Neural crest cell (in vitro differentiated cells): Measurements from ENCODE around the gene PLXNC1. TPM values are rescaled to one million over a fixed set of nuclear protein-coding genes. Genes with fewer than 3 reads are reported as not detected.

Experiments
- DNase-seq: peaks from one replicate; pipeline ENCODE4 v3.0.0; 2021; ENCODE audit warnings: low read depth, mixed read lengths, low spot score
- H3K27ac Mint-ChIP-seq: one replicate; pipeline ENCODE4 v1.8.0; 2021; ENCODE audit warnings: mild to moderate bottlenecking, mixed read lengths; ENCODE audit not compliant: unreplicated experiment
- H3K27me3 Mint-ChIP-seq: 2 replicates; pipeline ENCODE4 v1.8.0; 2021; ENCODE audit warnings: low read depth, mild to moderate bottlenecking, mixed read lengths
- H3K36me3 Mint-ChIP-seq: 2 replicates; pipeline ENCODE4 v1.8.0; 2021; ENCODE audit warnings: low read depth, mild to moderate bottlenecking, mixed read lengths
- H3K4me1 Mint-ChIP-seq: 2 replicates; pipeline ENCODE4 v1.8.0; 2021; ENCODE audit warnings: mixed read lengths
- H3K4me3 Mint-ChIP-seq: one replicate; pipeline ENCODE4 v1.8.0; 2021; ENCODE audit warnings: mild to moderate bottlenecking, mixed read lengths
- H3K9me3 Mint-ChIP-seq: 2 replicates; pipeline ENCODE4 v1.8.0; 2021; ENCODE audit warnings: mixed read lengths
- CTCF ChIP-seq: fragments of 200-600 bp; sonication (generic); conservative IDR thresholded peaks from 2 replicates; pipeline ENCODE4 v1.5.0; 2021; ENCODE audit warnings: antibody characterized with exemption, mild to moderate bottlenecking
- total RNA-seq: library from RNA; stranded (reverse); gene quantifications from 2 replicates; pipeline ENCODE4 v1.2.1, GENCODE V29; 2021

The PLXNC1 gene
- total RNA-seq, 1 donor from 2014 or later: 5.8 TPM

GRCh38 chr12:94101738-94102660, 46.4 kb upstream of the PLXNC1 start:
- peaks cover 21% of the 10 kb centered on the region for H3K27me3 Mint-ChIP-seq
- H3K27ac Mint-ChIP-seq: peak overlapping the region; percentile 46
- peak overlapping the region; percentile 87 for H3K4me3 Mint-ChIP-seq
- DNase-seq: peak; percentile 83
- no peaks in the 10 kb centered on the region for H3K9me3 Mint-ChIP-seq
- H3K4me1 Mint-ChIP-seq: peaks cover 18% of the 10 kb centered on the region
- peak; percentile 92 for TF ChIP-seq CTCF
- H3K36me3 Mint-ChIP-seq: no peaks in the 10 kb centered on the region

GRCh38 chr12:94103986-94104385, 44.4 kb upstream of the PLXNC1 start:
- peaks cover 21% of the 10 kb centered on the region for H3K27me3 Mint-ChIP-seq
- peaks cover 18% of the 10 kb centered on the region for H3K4me1 Mint-ChIP-seq
- H3K27ac Mint-ChIP-seq: no peak overlapping the region
- H3K36me3 Mint-ChIP-seq: no peaks in the 10 kb centered on the region
- no peak for TF ChIP-seq CTCF
- H3K9me3 Mint-ChIP-seq: no peaks in the 10 kb centered on the region
- DNase-seq: no peak
- H3K4me3 Mint-ChIP-seq: no peak overlapping the region

- Mint-ChIP-seq H3K4me1 (no peaks in the 10 kb centered on the region), H3K27ac (no peak overlapping the region), H3K4me3 (no peak overlapping the region), H3K9me3 (no peaks in the 10 kb centered on the region), H3K27me3 (peaks cover 10% of the 10 kb centered on the region), H3K36me3 (no peaks in the 10 kb centered on the region)
- no peak for DNase-seq
- TF ChIP-seq CTCF: no peak
Observed at GRCh38 chr12:94107910-94108309, 40.5 kb upstream of the PLXNC1 start.

- peaks cover 8% of the 10 kb centered on the region for H3K27me3 Mint-ChIP-seq
- DNase-seq: no peak
- TF ChIP-seq CTCF: no peak
- H3K36me3 Mint-ChIP-seq: no peaks in the 10 kb centered on the region
- H3K4me1 Mint-ChIP-seq: no peaks in the 10 kb centered on the region
- H3K27ac Mint-ChIP-seq: no peak overlapping the region
- no peak overlapping the region for H3K4me3 Mint-ChIP-seq
- H3K9me3 Mint-ChIP-seq: no peaks in the 10 kb centered on the region
Observed at GRCh38 chr12:94109160-94109559, 39.2 kb upstream of the PLXNC1 start.

GRCh38 chr12:94110258-94110657, 38.1 kb upstream of the PLXNC1 start:
- no peak for DNase-seq
- Mint-ChIP-seq H3K27me3 (peaks cover 5% of the 10 kb centered on the region), H3K9me3 (no peaks in the 10 kb centered on the region), H3K36me3 (no peaks in the 10 kb centered on the region), H3K4me3 (no peak overlapping the region), H3K27ac (no peak overlapping the region), H3K4me1 (no peaks in the 10 kb centered on the region)
- no peak for TF ChIP-seq CTCF
